ENCODE data around the gene DPPA4.

Gene DPPA4

DNA sequence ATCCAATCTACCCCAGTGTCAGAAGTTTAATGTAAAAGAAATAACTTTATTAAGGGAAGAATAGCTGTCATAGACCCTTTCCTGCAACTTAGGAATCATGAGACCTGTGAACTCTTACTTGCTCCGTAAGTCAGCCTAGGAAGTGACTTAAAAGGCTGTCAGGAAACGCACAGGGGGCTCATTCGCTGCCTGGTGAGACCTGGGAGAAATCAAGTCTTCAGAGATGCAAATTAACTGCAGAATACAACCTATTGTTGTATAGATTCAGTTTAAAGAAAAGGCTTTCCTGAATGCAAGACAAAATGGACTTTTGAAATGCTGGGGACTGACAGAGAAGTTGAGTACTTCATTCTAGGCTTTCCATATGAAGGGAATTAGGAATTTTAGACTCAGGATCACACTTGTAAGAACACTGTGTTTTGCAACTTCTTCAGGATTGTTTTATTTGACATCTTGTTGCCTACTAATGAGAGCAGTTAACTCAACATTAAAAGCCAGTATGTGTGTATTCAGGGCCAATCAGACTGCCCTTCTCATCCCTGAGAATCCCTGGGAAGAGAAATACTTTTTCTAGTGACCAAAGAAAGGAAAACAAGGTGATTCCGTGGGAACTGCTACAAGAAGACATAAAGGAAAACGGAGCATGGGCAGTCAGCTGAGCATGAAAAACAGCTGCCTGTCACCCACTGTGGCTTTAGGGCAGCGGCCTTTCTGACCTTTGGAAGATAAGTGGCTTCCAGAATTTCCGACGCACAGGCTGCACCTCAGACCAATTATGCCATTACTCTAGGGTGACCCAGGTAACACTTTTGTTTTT lies 18.5 kb upstream of the DPPA4 start:
- DNase-seq (ENCODE audit: low read depth) = no peak
- TF ChIP-seq, protein P1, sequence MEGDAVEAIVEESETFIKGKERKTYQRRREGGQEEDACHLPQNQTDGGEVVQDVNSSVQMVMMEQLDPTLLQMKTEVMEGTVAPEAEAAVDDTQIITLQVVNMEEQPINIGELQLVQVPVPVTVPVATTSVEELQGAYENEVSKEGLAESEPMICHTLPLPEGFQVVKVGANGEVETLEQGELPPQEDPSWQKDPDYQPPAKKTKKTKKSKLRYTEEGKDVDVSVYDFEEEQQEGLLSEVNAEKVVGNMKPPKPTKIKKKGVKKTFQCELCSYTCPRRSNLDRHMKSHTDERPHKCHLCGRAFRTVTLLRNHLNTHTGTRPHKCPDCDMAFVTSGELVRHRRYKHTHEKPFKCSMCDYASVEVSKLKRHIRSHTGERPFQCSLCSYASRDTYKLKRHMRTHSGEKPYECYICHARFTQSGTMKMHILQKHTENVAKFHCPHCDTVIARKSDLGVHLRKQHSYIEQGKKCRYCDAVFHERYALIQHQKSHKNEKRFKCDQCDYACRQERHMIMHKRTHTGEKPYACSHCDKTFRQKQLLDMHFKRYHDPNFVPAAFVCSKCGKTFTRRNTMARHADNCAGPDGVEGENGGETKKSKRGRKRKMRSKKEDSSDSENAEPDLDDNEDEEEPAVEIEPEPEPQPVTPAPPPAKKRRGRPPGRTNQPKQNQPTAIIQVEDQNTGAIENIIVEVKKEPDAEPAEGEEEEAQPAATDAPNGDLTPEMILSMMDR (conservative IDR thresholded peaks at IDR 0.05; ENCODE audit: low read length) = no peak
- H3K4me3 ChIP-seq (ENCODE audit: low read length) = no peak overlapping the region

DNA sequence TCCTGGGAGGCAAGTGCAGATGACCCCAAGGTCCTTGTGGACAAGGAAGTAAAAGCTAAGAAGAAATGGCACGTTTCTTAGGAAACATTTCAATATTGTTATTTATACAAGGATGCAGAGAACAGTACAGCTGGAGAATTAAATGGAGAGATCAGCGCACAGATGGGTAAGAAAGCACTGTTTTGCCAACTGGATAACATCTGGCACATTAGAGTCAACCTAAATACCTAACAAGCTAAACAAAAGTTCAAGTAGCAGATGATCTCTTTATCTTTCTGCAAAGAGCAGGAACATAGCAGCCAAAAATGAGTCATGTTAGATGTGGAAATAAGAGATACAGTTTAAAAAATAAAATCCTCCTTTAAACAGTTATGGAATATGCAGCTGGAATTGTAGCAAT lies 15.7 kb upstream of the DPPA4 start:
- H3K4me3 ChIP-seq (ENCODE audit: low read length) = no peak overlapping the region
- TF ChIP-seq, protein P1 (conservative IDR thresholded peaks at IDR 0.05; ENCODE audit: low read length) = no peak
- DNase-seq (ENCODE audit: low read depth) = no peak

- TF ChIP-seq, protein P1 (conservative IDR thresholded peaks at IDR 0.05; ENCODE audit: low read length) = no peak
- no peak for DNase-seq (ENCODE audit: low read depth)
- H3K4me3 ChIP-seq (ENCODE audit: low read length) = no peak overlapping the region
Measured at GRCh38 chr3:109351231-109351630, 13.9 kb upstream of the DPPA4 start.

- no peak overlapping the region for H3K4me3 ChIP-seq (ENCODE audit: low read length)
- TF ChIP-seq, protein P1 (conservative IDR thresholded peaks at IDR 0.05; ENCODE audit: low read length) = no peak
- DNase-seq (ENCODE audit: low read depth) = no peak
Measured at GRCh38 chr3:109346770-109347295, 9.5 kb upstream of the DPPA4 start.

- DNase-seq (ENCODE audit: low read depth) = no peak
- TF ChIP-seq, protein P1 (conservative IDR thresholded peaks at IDR 0.05; ENCODE audit: low read length) = no peak
- no peak overlapping the region for H3K4me3 ChIP-seq (ENCODE audit: low read length)
Measured at GRCh38 chr3:109346099-109346498, 8.8 kb upstream of the DPPA4 start.

DNA sequence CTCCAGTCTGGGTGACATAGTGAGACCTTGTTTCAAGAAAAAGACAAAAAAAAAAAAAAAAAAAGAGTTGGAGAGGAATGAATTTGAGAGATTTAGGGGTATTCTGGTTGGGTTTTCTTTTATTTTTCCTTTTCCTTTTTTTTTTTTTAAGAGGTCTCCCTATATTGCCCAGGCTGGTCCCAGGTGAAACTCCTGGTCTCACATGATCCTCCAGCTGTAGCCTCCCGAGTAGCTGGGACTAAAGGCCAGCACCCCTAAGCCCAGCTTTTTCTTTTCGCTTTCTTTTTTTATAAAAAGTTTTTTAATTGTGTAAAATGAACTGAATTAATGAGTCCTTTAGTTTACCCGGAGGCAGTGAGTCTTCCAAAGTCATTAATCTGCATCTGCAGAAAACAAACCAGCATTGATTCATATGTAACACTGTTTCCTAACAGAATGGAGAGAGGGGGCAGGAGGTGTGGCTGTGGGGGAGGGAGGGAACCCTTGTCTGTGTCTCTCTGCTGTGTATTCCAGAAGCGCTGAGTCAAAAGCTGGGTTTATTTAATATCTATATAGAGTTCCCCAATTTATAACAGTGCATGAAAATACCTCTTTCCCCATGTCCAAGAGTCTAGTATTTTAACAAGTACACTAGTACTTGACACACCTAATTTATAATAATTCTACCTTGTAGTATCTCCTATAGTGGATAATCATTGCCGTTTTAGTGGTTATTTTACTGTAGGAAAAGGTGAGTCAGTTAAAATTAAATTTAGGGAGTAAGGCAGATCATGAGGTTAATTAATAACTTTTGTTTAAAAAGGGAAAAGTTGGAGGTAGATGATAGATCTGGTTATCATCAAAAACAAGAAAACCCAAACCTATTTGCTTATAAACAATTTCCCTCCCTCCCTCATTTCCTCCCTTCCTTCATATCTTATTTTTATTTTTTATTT lies 2.6 kb upstream of the DPPA4 start:
- H3K4me3 ChIP-seq (ENCODE audit: low read length) = no peak overlapping the region
- TF ChIP-seq, protein P1 (conservative IDR thresholded peaks at IDR 0.05; ENCODE audit: low read length) = no peak
- DNase-seq (ENCODE audit: low read depth) = no peak
